Fibroblast of skin of abdomen (primary cell): ENCODE measurements around the gene SIT1.

Source experiments
- DNase-seq: peaks from one replicate; pipeline ENCODE4 v3.0.0-alpha.2; 2013

Gene SIT1

DNA sequence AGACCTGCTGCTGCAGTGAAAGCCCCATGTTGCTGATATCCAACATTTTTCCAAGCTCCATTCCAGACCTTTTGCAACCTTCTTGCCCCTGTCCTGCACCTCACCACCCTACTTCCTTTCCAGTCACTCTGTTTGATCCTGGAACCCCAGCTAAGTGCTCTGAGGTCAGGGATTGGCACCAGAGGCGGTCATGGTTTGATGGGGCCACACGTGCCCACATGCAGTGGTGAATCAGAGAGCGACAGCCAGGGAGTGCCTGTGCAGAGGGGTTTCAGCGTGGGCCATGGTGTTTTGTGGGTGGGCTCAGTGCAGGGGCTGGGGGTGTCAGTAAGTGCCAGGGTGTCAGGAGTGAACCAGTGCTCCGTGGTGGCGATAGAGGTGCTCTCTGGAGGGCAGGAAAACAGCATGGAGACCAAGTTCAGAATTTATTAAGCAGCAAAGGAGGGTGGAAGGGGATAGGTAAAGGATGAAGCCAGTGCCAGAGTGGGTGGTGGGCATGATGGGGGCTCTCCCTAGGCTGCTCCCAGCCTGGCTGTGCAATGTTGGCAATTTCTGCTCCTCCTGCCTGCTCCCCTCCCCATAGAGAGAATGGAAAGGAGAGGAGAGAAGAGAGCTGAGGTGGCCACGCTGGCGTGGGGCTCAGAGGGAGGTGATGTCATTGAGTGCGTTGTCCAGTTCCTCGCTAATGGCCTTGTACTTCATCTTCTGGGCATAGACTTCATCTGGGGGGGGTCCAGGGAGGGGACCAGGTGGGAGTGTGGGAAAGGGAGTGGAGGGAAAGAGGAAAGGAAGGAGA, 32.0 kb upstream of the SIT1 start:
- DNase-seq = no peak

DNA sequence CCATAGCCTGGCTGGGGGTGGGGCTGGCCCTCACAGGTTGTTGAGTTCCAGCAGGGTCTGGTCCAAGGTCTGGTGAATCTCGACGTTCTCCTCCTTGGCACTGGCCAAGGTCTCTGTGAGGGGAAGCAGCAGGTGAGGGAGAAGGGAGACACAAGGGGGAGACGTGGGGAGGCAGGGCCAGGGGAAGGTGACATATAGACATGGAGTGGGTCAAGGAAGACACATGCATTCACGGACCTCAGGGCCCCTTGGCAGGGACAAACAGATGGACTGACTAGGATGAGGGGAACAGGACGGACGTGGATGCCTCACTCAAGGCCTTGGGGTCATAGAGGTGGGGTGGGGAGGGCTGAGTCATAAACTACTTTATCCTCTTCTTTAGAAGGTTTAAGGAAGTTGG, 31.3 kb upstream of the SIT1 start:
- no peak for DNase-seq

DNA sequence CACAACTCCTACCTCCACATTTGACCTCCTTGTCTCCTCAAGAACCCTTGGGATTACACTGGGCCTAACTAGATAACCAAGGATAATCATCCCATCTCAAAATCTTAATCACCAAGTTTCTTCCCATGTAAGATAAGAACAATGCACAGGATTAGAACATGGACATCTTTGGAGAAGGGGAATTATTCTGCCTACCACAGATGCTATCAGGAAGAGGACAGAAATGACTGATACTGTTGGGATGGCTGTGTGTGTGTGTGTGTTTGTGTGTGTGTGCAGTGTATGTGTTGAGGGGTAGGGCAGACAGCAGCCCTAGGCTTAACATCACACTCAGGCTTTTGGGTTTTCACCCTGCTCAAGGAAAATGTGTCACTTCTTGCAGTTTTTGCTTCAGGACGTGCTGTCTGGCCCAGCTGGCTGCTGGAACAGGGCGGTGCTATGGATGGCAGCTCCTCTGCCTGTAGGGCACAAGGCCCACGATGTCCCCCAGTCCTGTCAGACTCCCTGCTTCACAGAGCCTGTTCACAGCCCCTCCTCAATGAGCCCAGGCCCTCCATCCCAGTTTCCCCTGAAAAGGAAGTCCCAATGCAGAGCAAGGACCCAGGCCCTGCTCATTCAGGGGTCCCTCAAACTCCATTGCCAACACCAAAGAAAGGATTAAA, 30.7 kb upstream of the SIT1 start:
- peak; percentile 35 for DNase-seq

DNA sequence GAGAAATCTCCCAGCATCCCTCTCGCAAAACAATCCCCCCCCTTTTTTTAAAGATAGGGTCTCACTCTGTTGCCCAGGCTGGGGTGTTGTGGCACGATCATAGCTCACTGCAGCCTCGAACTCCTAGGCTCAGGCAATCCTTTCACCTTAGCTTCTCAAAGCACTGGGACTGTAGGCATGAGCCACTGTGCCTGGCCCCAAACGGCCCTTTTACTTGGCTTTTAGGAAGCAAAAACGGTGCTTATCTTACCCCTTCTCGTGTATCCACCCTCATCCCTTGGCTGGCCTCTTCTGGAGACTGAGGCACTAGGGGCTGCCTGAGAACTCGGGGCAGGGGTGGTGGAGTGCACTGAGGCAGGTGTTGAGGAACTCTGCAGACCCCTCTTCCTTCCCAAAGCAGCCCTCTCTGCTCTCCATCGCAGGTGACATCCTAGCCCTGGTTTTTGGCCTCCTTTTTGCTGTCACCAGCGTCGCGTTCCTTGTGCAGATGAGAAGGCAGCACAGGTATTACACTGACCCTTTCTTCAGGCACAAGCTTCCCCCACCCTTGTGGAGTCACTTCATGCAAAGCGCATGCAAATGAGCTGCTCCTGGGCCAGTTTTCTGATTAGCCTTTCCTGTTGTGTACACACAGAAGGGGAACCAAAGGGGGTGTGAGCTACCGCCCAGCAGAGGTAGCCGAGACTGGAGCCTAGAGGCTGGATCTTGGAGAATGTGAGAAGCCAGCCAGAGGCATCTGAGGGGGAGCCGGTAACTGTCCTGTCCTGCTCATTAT, 29.8 kb upstream of the SIT1 start:
- DNase-seq = peak; percentile 66

- DNase-seq = peak; percentile 33
These were observed 29.1 kb upstream of the SIT1 start for GRCh38 chr9:35679766-35680330.

GRCh38 chr9:35679091-35679490, 28.4 kb upstream of the SIT1 start:
- no peak for DNase-seq

DNA sequence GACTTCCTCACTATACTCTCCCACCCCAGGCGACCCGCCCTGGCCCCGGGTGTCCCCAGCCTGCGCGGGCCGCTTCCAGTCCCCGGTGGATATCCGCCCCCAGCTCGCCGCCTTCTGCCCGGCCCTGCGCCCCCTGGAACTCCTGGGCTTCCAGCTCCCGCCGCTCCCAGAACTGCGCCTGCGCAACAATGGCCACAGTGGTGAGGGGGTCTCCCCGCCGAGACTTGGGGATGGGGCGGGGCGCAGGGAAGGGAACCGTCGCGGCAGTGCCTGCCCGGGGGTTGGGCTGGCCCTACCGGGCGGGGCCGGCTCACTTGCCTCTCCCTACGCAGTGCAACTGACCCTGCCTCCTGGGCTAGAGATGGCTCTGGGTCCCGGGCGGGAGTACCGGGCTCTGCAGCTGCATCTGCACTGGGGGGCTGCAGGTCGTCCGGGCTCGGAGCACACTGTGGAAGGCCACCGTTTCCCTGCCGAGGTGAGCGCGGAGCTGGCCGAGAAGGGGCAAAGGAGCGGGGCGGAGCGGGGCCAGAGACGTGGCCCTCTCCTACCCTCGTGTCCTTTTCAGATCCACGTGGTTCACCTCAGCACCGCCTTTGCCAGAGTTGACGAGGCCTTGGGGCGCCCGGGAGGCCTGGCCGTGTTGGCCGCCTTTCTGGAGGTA, 25.1 kb upstream of the SIT1 start:
- DNase-seq = peak; percentile 36

- no peak for DNase-seq
These were observed 24.5 kb upstream of the SIT1 start for GRCh38 chr9:35675204-35675603.

DNA sequence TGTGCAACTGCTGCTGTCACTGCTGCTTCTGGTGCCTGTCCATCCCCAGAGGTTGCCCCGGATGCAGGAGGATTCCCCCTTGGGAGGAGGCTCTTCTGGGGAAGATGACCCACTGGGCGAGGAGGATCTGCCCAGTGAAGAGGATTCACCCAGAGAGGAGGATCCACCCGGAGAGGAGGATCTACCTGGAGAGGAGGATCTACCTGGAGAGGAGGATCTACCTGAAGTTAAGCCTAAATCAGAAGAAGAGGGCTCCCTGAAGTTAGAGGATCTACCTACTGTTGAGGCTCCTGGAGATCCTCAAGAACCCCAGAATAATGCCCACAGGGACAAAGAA, 23.3 kb upstream of the SIT1 start:
- DNase-seq = no peak

DNA sequence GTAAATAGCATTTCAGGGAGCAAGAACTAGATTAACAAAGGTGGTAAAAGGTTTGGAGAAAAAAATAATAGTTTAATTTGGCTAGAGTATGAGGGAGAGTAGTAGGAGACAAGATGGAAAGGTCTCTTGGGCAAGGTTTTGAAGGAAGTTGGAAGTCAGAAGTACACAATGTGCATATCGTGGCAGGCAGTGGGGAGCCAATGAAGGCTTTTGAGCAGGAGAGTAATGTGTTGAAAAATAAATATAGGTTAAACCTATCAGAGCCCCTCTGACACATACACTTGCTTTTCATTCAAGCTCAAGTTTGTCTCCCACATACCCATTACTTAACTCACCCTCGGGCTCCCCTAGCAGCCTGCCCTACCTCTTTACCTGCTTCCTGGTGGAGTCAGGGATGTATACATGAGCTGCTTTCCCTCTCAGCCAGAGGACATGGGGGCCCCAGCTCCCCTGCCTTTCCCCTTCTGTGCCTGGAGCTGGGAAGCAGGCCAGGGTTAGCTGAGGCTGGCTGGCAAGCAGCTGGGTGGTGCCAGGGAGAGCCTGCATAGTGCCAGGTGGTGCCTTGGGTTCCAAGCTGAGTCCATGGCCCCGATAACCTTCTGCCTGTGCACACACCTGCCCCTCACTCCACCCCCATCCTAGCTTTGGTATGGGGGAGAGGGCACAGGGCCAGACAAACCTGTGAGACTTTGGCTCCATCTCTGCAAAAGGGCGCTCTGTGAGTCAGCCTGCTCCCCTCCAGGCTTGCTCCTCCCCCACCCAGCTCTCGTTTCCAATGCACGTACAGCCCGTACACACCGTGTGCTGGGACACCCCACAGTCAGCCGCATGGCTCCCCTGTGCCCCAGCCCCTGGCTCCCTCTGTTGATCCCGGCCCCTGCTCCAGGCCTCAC, 22.6 kb upstream of the SIT1 start, which contains the start of gene CA9:
Gene CA9 (plus strand): TSS at position 797 of the 893 bp plus-strand sequence. CDS start 32 bp downstream, at position 829.
- no peak for DNase-seq

DNA sequence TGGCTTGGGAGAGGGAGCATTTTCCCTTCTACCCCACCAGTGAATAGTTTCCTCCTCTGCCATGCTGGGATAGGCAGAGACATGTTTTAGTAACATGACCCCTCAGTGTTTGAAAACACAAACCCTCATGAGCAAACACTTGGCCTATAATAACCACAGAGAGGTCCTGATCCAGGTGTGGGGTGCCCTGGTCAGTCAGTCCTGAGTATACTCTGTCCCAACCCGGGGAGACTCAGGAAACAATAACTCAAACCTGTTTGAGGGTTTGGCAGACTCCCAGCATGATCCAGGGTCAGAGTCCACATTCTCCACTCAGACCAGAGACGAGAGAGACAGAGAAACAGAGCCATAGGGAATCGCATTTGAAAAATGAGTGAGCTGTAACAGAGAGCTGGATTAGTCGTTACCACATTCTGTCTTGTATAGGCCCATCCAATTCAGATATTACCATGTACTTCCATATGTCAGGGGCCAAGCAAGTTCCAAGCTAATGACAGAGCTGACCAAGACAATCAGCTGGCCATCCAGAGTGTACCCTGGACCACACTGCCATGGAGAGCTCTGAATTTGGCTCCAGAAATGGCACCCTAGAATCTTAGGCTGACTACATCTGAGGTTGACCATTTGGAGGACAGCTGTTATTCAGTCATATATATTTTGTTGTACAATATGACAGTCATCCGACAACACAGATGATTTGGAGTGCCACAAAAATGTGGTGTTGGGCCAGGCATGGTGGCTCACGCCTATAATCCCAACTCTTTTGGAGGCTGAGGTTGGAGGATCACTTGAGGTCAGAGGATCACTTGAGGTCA, 18.8 kb upstream of the SIT1 start:
- DNase-seq = no peak

DNA sequence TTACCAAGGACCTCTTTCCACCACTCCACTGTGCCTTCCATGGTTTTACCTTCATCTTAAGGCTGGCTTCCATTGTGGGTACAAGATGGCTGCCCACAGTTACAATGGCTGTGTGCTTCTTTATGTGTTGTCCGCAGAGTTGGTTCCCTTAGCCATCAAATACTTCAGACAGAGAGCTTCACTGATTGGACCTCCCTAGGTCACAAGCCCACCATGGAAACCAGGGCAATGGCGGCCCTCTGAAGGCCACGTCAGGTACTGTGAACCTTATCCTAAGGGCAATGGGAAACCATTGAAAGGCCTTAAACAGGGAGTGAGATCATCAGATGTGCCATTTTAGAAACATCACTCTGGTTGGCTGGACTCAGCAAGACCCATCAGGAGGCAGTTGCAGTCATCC, 17.2 kb upstream of the SIT1 start:
- no peak for DNase-seq

GRCh38 chr9:35666549-35666948, 15.8 kb upstream of the SIT1 start:
- DNase-seq = no peak

GRCh38 chr9:35666045-35666444, 15.3 kb upstream of the SIT1 start:
- peak; percentile 69 for DNase-seq

DNA sequence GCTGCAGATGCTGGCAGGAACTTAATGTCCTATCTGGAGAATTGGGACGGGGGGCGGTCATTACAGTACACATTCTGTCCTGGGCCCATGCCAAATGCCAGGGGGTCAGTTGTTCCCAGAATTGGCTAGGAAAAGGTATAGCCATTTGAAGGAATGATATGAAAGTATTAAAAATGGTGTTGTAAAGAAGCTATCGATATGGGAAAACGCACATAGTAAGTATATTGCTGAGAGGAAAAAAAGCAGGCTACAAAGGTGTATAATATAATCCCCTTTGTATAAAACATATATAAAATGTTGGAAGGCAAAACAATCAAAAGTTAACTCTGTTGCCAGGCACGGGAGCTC, 14.7 kb upstream of the SIT1 start:
- DNase-seq = no peak

GRCh38 chr9:35664531-35665470, 14.1 kb upstream of the SIT1 start, which contains the start of gene ARHGEF39:
Gene ARHGEF39, minus strand, starts transcription at chr9:35665195. Its CDS starts 26 bp downstream, at chr9:35665169.
- DNase-seq = peak; percentile 75

- DNase-seq = no peak
These were observed 11.7 kb upstream of the SIT1 start for GRCh38 chr9:35662437-35662836.

DNA sequence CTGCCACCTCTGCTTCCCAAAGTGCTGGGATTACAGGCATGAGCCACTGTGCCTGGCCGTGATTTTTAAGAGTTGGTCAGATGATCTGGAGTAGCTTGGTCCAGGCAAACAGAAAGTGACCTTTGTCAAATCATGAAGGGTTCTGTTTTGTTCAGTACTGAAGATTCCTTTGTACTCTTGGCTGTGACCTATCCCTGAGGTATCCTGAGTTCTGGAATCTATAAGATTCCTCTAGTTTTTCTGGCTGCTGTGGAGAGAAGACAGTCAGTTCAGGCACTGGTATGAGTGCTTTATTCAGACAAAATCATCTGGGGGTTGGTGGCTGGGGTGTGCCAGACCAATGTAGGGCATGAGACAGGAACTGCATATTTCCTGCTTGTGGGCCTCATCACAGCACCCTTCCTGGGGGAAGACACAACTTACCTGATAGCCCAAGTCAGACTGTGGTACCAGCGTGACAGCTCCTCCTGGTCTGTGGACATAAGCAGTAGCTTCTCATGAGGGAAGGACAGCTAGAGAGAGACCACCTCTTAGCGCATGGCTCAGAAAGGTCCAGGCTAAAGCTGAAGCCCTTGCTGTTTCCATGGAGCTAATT, 11.1 kb upstream of the SIT1 start:
- DNase-seq = no peak

GRCh38 chr9:35660966-35661415, 10.3 kb upstream of the SIT1 start:
- peak; percentile 48 for DNase-seq
